C1 segment of cervical spinal cord (tissue), 14 donors: Measurements from ENCODE around the gene IFNL1.
"Not testable (repeated sequence)": the region's sequence is repeated elsewhere in the genome, so short reads cannot be mapped to it uniquely, and the experiment has no call there.

Experiments used
- DNase-seq, 14 donors: peaks; one replicate each; lab custom pipeline; 2025; lab: John Stamatoyannopoulos, UW

Gene IFNL1

GRCh38 chr19:39270036-39270871 lies 26.0 kb upstream of the IFNL1 start:
- DNase-seq: no peak

GRCh38 chr19:39273859-39274258 lies 22.3 kb upstream of the IFNL1 start:
- DNase-seq: not testable (repeated sequence)

- DNase-seq: no peak
Observed at GRCh38 chr19:39275578-39275977, 20.6 kb upstream of the IFNL1 start.

GRCh38 chr19:39276740-39277139 lies 19.5 kb upstream of the IFNL1 start:
- DNase-seq: no peak

GRCh38 chr19:39277598-39277997 lies 18.6 kb upstream of the IFNL1 start:
- DNase-seq: no peak

GRCh38 chr19:39282021-39282420 lies 14.2 kb upstream of the IFNL1 start:
- DNase-seq: no peak

GRCh38 chr19:39284032-39284431 lies 12.2 kb upstream of the IFNL1 start:
- no peak for DNase-seq

GRCh38 chr19:39293394-39293793 lies 2.8 kb upstream of the IFNL1 start:
- DNase-seq: no peak

GRCh38 chr19:39296906-39297305 lies 699 bp downstream of the IFNL1 start:
- DNase-seq: no peak

- no peak for DNase-seq
Observed at GRCh38 chr19:39297931-39298634, 1.9 kb downstream of the IFNL1 start.

- no peak for DNase-seq
Observed at GRCh38 chr19:39299404-39299803, 3.2 kb downstream of the IFNL1 start.

GRCh38 chr19:39299832-39300231 lies 3.6 kb downstream of the IFNL1 start:
- DNase-seq: no peak

GRCh38 chr19:39301021-39301420 lies 4.8 kb downstream of the IFNL1 start:
- no peak for DNase-seq

- no peak for DNase-seq
Observed at GRCh38 chr19:39301562-39301961, 5.4 kb downstream of the IFNL1 start.

GRCh38 chr19:39303373-39304184 lies 7.4 kb downstream of the IFNL1 start:
- no peak for DNase-seq

GRCh38 chr19:39304185-39304513 lies 7.9 kb downstream of the IFNL1 start:
- DNase-seq: no peak

- no peak for DNase-seq
Observed at GRCh38 chr19:39304701-39305571, 8.7 kb downstream of the IFNL1 start.

GRCh38 chr19:39306075-39306474 lies 9.9 kb downstream of the IFNL1 start:
- no peak for DNase-seq

GRCh38 chr19:39307046-39307821 lies 11.0 kb downstream of the IFNL1 start:
- peak in 1 of 14 donors; percentile 28 for DNase-seq

GRCh38 chr19:39307822-39308530 lies 11.8 kb downstream of the IFNL1 start:
- DNase-seq: no peak
